Karpas-422 (cell line): ENCODE data around the gene RAB11FIP3. TPM values are rescaled to one million over a fixed set of nuclear protein-coding genes. Genes with fewer than 3 reads are reported as not detected.

Experiments used
- DNase-seq: peaks from one replicate; pipeline ENCODE4 v3.0.0-alpha.2; 2015
- H2AFZ ChIP-seq: fragments of 200-600 bp; sonication (generic); 2 replicates; pipeline ENCODE4 v1.6.1; 2014; ENCODE audit warnings: antibody characterized with exemption, low read length, mixed read lengths
- H3K27ac ChIP-seq: fragments of 200-600 bp; sonication (generic); 2 replicates; pipeline ENCODE4 v1.5.1; 2014; ENCODE audit warnings: mild to moderate bottlenecking, low read length, moderate library complexity
- H3K27me3 ChIP-seq: fragments of 200-600 bp; sonication (generic); 2 replicates; pipeline ENCODE4 v1.6.1; 2014; ENCODE audit warnings: low read length, mixed read lengths
- H3K36me3 ChIP-seq: fragments of 200-600 bp; sonication (generic); 2 replicates; pipeline ENCODE4 v1.6.1; 2014; ENCODE audit warnings: low read length, mixed read lengths; ENCODE audit not compliant: insufficient read depth
- H3K4me1 ChIP-seq: fragments of 200-600 bp; sonication (generic); 2 replicates; pipeline ENCODE4 v1.6.1; 2014; ENCODE audit warnings: mild to moderate bottlenecking, low read length, mixed read lengths
- H3K4me2 ChIP-seq: fragments of 200-600 bp; sonication (generic); 2 replicates; pipeline ENCODE4 v1.6.1; 2014; ENCODE audit warnings: low read length, low read depth, mild to moderate bottlenecking; ENCODE audit not compliant: poor library complexity, severe bottlenecking
- H3K4me3 ChIP-seq: fragments of 200-600 bp; sonication (generic); 2 replicates; pipeline ENCODE4 v1.5.1; 2014; ENCODE audit warnings: mild to moderate bottlenecking, antibody characterized with exemption, low read length, mixed read lengths
- H3K79me2 ChIP-seq: fragments of 200-600 bp; sonication (generic); 2 replicates; pipeline ENCODE4 v1.6.1; 2014; ENCODE audit warnings: mild to moderate bottlenecking, low read length, mixed read lengths
- H3K9ac ChIP-seq: fragments of 200-600 bp; sonication (generic); 2 replicates; pipeline ENCODE4 v1.6.0; 2014; ENCODE audit warnings: low read length
- H3K9me2 ChIP-seq: fragments of 200-600 bp; sonication (generic), shearing (Covaris generic); replicated peaks from 2 replicates; pipeline ENCODE4 v1.6.0; 2014; ENCODE audit warnings: mild to moderate bottlenecking, low read length, moderate library complexity; ENCODE audit not compliant: insufficient read depth
- H3K9me3 ChIP-seq: fragments of 300-700, 200-600 bp; sonication (generic); 2 replicates; pipeline ENCODE4 v1.6.1; 2014; ENCODE audit warnings: low read length, mixed read lengths
- H4K20me1 ChIP-seq: fragments of 200-600 bp; sonication (generic); 2 replicates; pipeline ENCODE4 v1.6.1; 2014; ENCODE audit warnings: mild to moderate bottlenecking, antibody characterized with exemption, low read length, low read depth; ENCODE audit not compliant: insufficient read depth
- total RNA-seq: library from RNA; depleted of rRNA; stranded (reverse); fragments of >200 nt; shearing (Covaris generic); gene quantifications from 2 replicates; pipeline ENCODE4 v1.2.3, GENCODE V29; 2014; ENCODE audit warnings: low replicate concordance

RAB11FIP3 gene
- total RNA-seq, 1 experiment from 2014 or later: 6.0 TPM

DNA sequence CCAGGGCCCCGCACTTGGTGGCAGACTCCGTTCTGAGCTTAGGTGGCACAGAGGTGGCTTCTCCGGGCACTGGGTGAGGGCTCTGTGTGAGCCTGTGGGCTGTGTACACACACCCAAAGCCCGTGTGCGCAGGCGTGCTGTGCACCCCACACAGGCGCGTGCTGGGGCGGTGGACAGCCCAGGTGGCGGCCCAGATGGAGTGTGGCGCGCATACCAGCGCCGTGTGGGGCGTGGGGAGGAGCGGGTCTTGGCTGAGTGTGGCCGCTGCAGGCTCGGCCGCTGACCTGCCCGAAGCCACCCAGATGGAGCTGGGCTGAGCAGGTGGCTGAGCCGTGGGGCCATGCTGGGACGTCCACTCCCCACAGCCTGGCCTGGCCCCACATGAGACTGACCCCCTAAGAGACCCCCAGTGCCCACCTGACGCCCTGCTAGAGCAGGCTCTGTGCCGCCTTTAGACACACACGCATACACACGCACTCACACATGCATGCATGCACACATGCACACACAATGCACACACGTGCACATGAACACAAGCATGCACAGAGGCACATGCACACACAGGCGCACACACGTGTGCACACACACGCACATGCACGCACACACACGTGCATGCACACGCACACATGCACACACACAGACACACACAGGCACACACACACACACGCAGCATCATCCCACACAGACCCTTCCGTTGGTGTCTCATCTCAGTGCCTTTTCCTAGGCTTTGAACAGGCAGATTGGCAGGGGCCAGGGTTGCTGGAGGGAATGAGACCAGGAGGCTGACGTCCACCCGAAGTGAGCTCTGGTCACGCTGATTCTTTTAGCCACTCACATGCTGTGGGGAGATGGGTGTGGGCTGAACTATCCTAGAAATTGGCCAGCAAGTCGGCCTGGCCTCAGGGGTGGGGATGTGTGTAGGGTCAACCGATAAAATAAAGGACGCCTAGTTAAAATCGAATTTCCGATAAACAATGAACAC, 136.8 kb downstream of the RAB11FIP3 start:
- Histone ChIP-seq H3K36me3 (no peaks in the 10 kb centered on the region), H3K4me3 (no peak overlapping the region), H3K9ac (no peak overlapping the region), H3K4me2 (no peak overlapping the region), H3K27me3 (no peaks in the 10 kb centered on the region), H4K20me1 (0 out of 2 replicates have a peak, but pooled peaks cover 4% of the 10 kb centered on the region), H2AFZ (no peak overlapping the region), H3K79me2 (no peaks in the 10 kb centered on the region), H3K27ac (no peak overlapping the region), H3K4me1 (peaks cover 37% of the 10 kb centered on the region), H3K9me2 (no peaks in the 10 kb centered on the region), H3K9me3 (no peaks in the 10 kb centered on the region)
- DNase-seq: no peak

GRCh38 chr16:563072-563644, 137.7 kb downstream of the RAB11FIP3 start:
- no peak overlapping the region for H3K9ac ChIP-seq

DNA sequence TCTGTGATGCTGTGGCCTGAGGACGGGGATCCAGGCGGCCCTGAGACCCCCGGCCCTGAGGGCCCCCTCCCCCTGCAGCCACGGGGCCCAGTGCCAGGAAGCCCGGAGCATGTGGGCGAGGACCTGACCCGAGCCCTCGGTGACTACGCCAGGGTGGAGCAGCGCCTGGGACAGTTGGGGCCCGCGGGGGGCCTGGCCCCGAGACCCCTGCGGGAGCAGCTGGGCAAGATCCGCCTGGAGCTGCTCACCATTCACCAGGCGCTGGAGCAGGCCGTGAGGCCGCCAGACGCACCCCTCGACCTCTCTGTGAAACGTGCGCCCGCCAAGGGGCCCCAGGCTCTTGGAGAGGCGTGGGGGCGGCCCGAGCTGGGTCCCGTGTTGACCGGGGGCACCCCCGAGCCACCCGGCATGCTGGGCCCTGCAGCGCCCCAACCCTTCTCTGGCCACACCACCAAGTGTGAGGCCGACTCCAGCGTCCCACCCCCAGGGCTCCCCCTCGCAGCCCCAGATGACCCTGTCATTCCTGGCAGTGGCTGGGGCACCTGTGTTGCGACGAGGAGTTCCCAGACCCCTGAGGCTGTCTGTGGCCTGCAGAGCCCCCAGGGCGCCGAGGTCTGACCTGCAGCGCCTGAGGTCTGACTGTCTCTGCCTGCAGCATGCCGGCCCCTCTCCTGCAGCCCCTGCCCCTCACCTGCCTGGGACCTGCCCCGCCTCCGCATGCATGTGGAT, 139.4 kb downstream of the RAB11FIP3 start:
- H3K27me3 ChIP-seq: no peaks in the 10 kb centered on the region
- no peaks in the 10 kb centered on the region for H4K20me1 ChIP-seq
- H3K9me3 ChIP-seq: no peaks in the 10 kb centered on the region
- H3K9ac ChIP-seq: no peak overlapping the region
- H3K4me3 ChIP-seq: no peak overlapping the region
- no peak overlapping the region for H2AFZ ChIP-seq
- H3K36me3 ChIP-seq: no peaks in the 10 kb centered on the region
- DNase-seq: no peak
- no peak overlapping the region for H3K4me2 ChIP-seq
- no peaks in the 10 kb centered on the region for H3K9me2 ChIP-seq
- 0 out of 2 replicates have a peak, but pooled peaks cover 3% of the 10 kb centered on the region for H3K79me2 ChIP-seq
- peaks cover 33% of the 10 kb centered on the region for H3K4me1 ChIP-seq
- H3K27ac ChIP-seq: no peak overlapping the region

More at GRCh38 chr16:563072-563644, 137.7 kb downstream of the RAB11FIP3 start:
- Histone ChIP-seq H2AFZ (no peak overlapping the region), H3K4me2 (no peak overlapping the region), H3K79me2 (no peaks in the 10 kb centered on the region), H4K20me1 (0 out of 2 replicates have a peak, but pooled peaks cover 4% of the 10 kb centered on the region), H3K36me3 (no peaks in the 10 kb centered on the region), H3K4me1 (peaks cover 31% of the 10 kb centered on the region), H3K4me3 (no peak overlapping the region), H3K9me3 (no peaks in the 10 kb centered on the region), H3K27me3 (no peaks in the 10 kb centered on the region), H3K27ac (no peak overlapping the region), H3K9me2 (no peaks in the 10 kb centered on the region)
- DNase-seq: no peak

DNA sequence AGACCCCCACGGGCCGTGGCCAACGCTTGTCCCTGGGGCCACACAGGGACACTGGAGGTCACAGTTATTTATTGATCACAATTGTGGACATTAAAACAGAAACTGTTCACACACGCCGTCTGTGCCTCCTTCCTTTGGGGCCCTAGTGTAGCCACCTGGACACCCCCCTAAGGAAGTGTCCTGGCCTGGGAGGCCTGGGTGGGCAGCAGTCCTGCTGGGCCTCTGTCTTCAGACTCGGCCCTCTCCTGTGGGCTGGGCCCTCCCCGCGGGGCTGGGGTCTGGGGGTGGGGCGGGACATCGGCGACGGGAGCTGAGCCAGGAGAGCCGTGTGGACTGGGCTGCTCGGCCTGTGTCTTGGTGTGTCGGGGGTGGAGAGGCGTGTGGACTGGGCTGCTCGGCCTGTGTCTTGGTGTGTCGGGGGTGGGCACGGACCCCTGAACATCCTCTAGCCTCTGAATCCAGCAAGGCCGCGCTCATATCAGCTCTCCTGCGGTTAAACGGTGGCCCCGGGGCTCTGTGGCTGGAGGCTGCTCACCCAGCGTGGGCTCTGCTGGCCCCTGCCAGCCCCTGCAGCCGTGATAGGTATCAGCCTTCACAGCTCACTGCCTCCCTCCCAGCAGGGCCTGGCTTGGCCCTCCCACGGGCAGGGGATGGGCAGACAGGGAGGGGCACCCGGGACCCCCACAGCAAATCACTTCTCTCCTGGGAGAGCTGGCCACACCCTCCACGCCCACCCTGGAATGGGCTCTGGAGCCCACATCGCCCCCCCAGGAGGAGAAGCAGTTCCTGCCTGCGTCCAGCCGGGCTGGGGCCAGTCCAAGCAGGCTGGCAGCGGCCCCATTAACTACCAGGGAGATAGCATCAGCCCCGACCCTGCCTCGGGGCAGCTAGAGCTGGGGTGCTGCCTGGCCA, 140.2 kb downstream of the RAB11FIP3 start:
- Histone ChIP-seq H3K4me1 (peaks cover 33% of the 10 kb centered on the region), H3K36me3 (no peaks in the 10 kb centered on the region), H4K20me1 (no peaks in the 10 kb centered on the region), H3K4me2 (peak overlapping the region; percentile 67), H3K4me3 (peak overlapping the region; percentile 64; the same call in 1 of the 2 replicates), H3K79me2 (peaks cover 10% of the 10 kb centered on the region), H2AFZ (no peak overlapping the region), H3K9me2 (no peaks in the 10 kb centered on the region), H3K9ac (no peak overlapping the region; the same call in 1 of the 2 replicates), H3K27me3 (no peaks in the 10 kb centered on the region), H3K9me3 (no peaks in the 10 kb centered on the region), H3K27ac (no peak overlapping the region)
- no peak for DNase-seq

DNA sequence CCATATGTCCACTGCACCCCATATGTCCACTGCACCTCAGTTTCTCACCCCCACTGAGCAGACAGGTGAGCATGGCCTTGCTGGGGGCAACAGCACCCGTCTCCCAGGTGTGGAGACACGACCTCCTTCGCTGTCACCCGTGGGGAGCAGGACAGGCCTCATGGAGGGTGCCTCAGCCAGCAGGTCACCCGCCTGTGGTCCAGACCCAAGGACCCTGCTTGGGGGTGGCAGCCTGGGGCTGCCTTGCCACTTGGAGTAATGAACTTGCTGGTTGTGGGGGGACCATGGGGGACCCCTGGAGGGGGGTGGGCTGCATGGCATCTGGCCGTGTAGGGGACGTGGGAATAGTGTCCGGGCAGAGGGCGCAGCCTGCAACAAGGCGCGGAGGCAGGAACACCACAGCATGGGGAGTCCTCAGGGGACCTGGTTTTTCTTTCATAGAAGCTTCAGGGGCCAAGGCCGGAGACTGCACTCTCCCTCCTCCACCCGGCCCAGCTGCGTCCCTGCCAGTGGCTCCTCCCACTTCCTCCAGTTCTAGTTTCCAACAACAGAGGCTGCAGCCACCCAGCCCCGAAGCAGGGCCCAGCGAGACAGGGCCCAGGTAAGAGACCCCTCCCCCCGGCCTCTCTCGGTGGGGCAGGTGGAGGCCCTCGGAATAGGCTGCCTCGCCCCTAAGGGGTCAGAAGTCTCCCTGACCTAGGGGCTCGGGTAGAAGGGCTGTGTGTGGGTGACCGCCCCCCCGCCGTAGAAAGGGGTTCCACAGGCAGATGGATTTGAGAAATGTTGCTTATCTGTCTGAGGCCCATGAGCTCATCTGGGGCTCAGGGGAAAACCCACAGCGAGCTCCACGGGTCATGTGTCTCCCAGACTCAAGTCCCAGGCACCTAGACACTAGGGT, 141.3 kb downstream of the RAB11FIP3 start, which contains the start of gene NHLRC4:
TSS of gene NHLRC4 (plus strand) at position 531 of the 898 bp plus-strand sequence. CDS start 1,043 bp downstream, outside the sequence.
- peak within 1 kb of the TSS; percentile 64; the same call in 1 of the 2 replicates for H3K4me3 ChIP-seq
- no peaks in the 10 kb centered on the region for H3K9me2 ChIP-seq
- no peaks in the 10 kb centered on the region for H3K27me3 ChIP-seq
- H4K20me1 ChIP-seq: no peaks in the 10 kb centered on the region
- H3K9ac ChIP-seq: peak within 1 kb of the TSS; percentile 69
- peak within 1 kb of the TSS; percentile 67 for H3K4me2 ChIP-seq
- no peaks in the 10 kb centered on the region for H3K36me3 ChIP-seq
- no peak within 1 kb of the TSS for H2AFZ ChIP-seq
- H3K27ac ChIP-seq: peak within 1 kb of the TSS; percentile 69
- DNase-seq: peak; percentile 92
- H3K9me3 ChIP-seq: no peaks in the 10 kb centered on the region
- peaks cover 37% of the 10 kb centered on the region for H3K4me1 ChIP-seq
- H3K79me2 ChIP-seq: peaks cover 17% of the 10 kb centered on the region

DNA sequence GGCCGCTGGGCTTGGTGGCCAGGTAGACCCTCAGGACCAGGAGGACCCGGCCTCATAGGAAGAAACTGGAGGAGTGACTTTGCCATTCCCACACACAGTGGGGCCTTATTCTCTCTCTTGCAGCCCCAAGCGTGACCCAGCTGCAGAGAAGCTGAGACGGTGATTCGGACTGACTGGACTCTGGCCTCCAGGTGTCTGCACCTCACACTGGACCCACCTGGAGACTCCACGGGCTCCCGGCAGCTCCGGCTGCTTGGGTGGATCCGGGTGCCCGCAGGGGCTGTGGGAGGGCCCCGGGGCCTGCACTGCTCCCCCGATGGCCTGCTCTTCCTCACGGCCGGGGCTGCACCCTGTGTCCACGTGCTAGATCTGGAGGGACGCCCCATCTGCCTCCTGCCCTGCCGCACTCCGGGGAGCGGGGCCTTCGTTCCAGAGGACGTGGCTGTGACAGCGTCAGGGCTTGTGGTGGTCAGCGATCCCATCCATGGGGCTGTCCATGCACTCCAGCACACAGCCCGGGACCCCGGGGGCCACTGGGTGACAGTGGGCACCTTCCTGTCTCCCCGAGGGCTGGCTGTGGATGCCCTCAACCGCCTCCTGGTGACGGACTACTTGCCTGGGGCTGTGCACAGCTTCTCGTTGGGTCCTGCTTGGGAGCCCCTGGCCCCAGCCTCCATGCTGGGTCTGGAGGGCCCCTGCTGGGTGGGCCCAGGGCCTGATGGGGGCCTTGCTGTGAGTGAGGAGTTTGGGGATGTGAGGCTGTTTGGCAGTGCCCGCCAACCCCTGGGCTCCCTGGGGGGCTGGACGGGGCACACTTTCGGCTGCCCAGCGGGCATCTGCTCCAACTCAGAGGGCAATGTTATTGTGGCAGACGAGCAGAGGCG, 142.2 kb downstream of the RAB11FIP3 start:
- Histone ChIP-seq H3K4me1 (peaks cover 37% of the 10 kb centered on the region), H4K20me1 (no peaks in the 10 kb centered on the region), H3K79me2 (peaks cover 23% of the 10 kb centered on the region), H3K9ac (peak overlapping the region; percentile 91), H3K27me3 (no peaks in the 10 kb centered on the region), H3K9me2 (no peaks in the 10 kb centered on the region), H3K27ac (peak overlapping the region; percentile 69), H3K4me2 (peak overlapping the region; percentile 67), H3K36me3 (no peaks in the 10 kb centered on the region), H3K4me3 (peak overlapping the region; percentile 64; the same call in 1 of the 2 replicates), H2AFZ (no peak overlapping the region), H3K9me3 (no peaks in the 10 kb centered on the region)
- DNase-seq: no peak
